ENCODE results near the gene PTMS. TPM values are rescaled to one million over a fixed set of nuclear protein-coding genes. Genes with fewer than 3 reads are reported as not detected.

PTMS gene
- total RNA-seq, 1 experiment from 2014 or later: 422 TPM

DNA sequence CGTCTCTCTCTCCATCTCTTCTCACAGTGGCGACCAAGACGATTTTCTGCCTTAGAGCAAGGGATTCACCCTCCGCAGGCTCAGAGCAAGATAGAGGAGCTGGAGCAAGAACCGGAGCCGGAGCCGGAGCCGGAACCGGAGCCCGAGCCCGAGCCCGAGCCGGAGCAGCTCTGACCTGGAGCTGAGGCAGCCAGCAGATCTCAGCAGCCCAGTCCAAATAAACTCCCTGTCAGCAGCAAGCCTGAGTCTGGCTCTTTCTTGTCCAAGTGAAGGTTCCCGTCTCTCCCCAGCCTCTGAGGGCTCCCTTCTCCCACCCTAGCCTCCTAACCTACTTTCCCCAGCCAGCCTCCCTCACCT lies 12.0 kb downstream of the PTMS start:
- H3T11ph ChIP-seq (ENCODE audit: low read length): no peak overlapping the region
- DNase-seq: peak; percentile 74
- no peaks in the 10 kb centered on the region; the same call in 1 of the 2 replicates for H3K4me1 ChIP-seq (ENCODE audit: insufficient read depth, low read length)
- H2BK120ac ChIP-seq (ENCODE audit: low read depth, low read length, poor library complexity, severe bottlenecking): no peak overlapping the region
- H3K9me3 Mint-ChIP-seq: peaks cover 0 to 3% of the 10 kb centered on the region in 2 experiments; a peak in 2 of 5 replicates
- no peak overlapping the region for H3K4ac ChIP-seq (ENCODE audit: low read depth, low read length)
- no peak overlapping the region for H2BK15ac ChIP-seq (ENCODE audit: low read depth, low read length)
- peak overlapping the region; percentile 84 for H3K4me2 ChIP-seq (ENCODE audit: insufficient read depth, insufficient read length, low read length)
- no CpG with 5 or more reads among the region's 14 CpGs for WGBS (ENCODE audit: extremely low coverage, insufficient read length, low lambda C conversion rate)
- no peak overlapping the region for H4K5ac ChIP-seq (ENCODE audit: insufficient read length, low read depth, low read length)
- H3K27me3 Mint-ChIP-seq (ENCODE audit: low read depth): peaks cover 43% of the 10 kb centered on the region
- H3K4me3 Mint-ChIP-seq: peak overlapping the region; percentile 83 to 95
- no peak overlapping the region for H2BK5ac ChIP-seq (ENCODE audit: insufficient read length, low read length)
- H3K23ac ChIP-seq (ENCODE audit: insufficient read length, low read depth, low read length): no peak overlapping the region
- H4K91ac ChIP-seq (ENCODE audit: insufficient read length, low read depth, low read length): no peak overlapping the region
- H3K27ac Mint-ChIP-seq: peak overlapping the region in 2 of 3 experiments; percentile 72 to 84; a peak in 5 of 7 replicates
- H2BK20ac ChIP-seq (ENCODE audit: low read depth, low read length, poor library complexity, severe bottlenecking): no peak overlapping the region
- TF ChIP-seq, protein P1, sequence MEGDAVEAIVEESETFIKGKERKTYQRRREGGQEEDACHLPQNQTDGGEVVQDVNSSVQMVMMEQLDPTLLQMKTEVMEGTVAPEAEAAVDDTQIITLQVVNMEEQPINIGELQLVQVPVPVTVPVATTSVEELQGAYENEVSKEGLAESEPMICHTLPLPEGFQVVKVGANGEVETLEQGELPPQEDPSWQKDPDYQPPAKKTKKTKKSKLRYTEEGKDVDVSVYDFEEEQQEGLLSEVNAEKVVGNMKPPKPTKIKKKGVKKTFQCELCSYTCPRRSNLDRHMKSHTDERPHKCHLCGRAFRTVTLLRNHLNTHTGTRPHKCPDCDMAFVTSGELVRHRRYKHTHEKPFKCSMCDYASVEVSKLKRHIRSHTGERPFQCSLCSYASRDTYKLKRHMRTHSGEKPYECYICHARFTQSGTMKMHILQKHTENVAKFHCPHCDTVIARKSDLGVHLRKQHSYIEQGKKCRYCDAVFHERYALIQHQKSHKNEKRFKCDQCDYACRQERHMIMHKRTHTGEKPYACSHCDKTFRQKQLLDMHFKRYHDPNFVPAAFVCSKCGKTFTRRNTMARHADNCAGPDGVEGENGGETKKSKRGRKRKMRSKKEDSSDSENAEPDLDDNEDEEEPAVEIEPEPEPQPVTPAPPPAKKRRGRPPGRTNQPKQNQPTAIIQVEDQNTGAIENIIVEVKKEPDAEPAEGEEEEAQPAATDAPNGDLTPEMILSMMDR (conservative IDR thresholded peaks at IDR 0.05): no peak
- peaks cover 38 to 41% of the 10 kb centered on the region in 2 experiments for H3K4me1 Mint-ChIP-seq
- no peaks in the 10 kb centered on the region for H3K79me2 ChIP-seq (ENCODE audit: insufficient read depth, low read length)
- H3K27me3 ChIP-seq (ENCODE audit: insufficient read depth, low read length): peaks cover 5% of the 10 kb centered on the region; the same call in 1 of the 2 replicates
- no peak overlapping the region for H3K14ac ChIP-seq (ENCODE audit: insufficient read depth, low read length)
- H3K9ac ChIP-seq (ENCODE audit: extremely low read depth, insufficient read length, low read length): peak overlapping the region; percentile 1
- H3K79me1 ChIP-seq (ENCODE audit: insufficient read depth, low read depth, low read length, poor library complexity, severe bottlenecking): no peaks in the 10 kb centered on the region
- H4K8ac ChIP-seq (replicated peaks; ENCODE audit: insufficient read length, low read depth, low read length): no peak overlapping the region
- peaks cover 18% of the 10 kb centered on the region for H3K23me2 ChIP-seq (ENCODE audit: insufficient read length, low read depth, low read length, poor library complexity, severe bottlenecking)
- no peak overlapping the region for H3K27ac ChIP-seq (ENCODE audit: insufficient read length, low read depth, low read length)
- H2AK5ac ChIP-seq (ENCODE audit: insufficient read length, low read length): no peak overlapping the region
- peaks cover 4 to 23% (median 21%) of the 10 kb centered on the region in 3 experiments for H3K36me3 Mint-ChIP-seq (ENCODE audit: insufficient read depth in 1 of 3, low read depth in 3 of 3)
- no peaks in the 10 kb centered on the region for H4K20me1 ChIP-seq (ENCODE audit: control insufficient read depth, insufficient read depth, insufficient read length)
- no peaks in the 10 kb centered on the region for H3K9me3 ChIP-seq (ENCODE audit: control insufficient read depth, low read depth, low read length)
- H3K18ac ChIP-seq (ENCODE audit: insufficient read length, low read depth, low read length): no peak overlapping the region
- H2AFZ ChIP-seq (ENCODE audit: low read length): no peak overlapping the region
- H3K56ac ChIP-seq (ENCODE audit: insufficient read length, low read depth, low read length): no peak overlapping the region
- no peak overlapping the region for H2BK12ac ChIP-seq (ENCODE audit: insufficient read length, low read depth, low read length)
